HL-60 (cell line): Measurements from ENCODE around the gene TRPM1.

Source experiments
- GABPA ChIP-seq: IDR thresholded peaks from 2 replicates; pipeline ENCODE4 v1.6.1; 2012; ENCODE audit warnings: low read depth
- POLR2AphosphoS5 ChIP-seq: IDR thresholded peaks from 2 replicates; pipeline ENCODE4 v1.6.1; 2012; ENCODE audit warnings: low read depth
- SPI1 ChIP-seq: IDR thresholded peaks from 2 replicates; pipeline ENCODE4 v1.6.1; 2012; ENCODE audit warnings: low read depth, mild to moderate bottlenecking, borderline replicate concordance
- TF ChIP-seq, protein P1 (sequence below): IDR thresholded peaks from one replicate; pipeline ENCODE4 v1.5.1; 2011; ENCODE audit warnings: low read length, control low read depth, inconsistent platforms; ENCODE audit not compliant: insufficient read depth
- TF ChIP-seq, protein P2 (sequence below): IDR thresholded peaks from 2 replicates; pipeline ENCODE4 v1.6.1; 2012; ENCODE audit warnings: low read depth; ENCODE audit not compliant: insufficient replicate concordance

DNA sequence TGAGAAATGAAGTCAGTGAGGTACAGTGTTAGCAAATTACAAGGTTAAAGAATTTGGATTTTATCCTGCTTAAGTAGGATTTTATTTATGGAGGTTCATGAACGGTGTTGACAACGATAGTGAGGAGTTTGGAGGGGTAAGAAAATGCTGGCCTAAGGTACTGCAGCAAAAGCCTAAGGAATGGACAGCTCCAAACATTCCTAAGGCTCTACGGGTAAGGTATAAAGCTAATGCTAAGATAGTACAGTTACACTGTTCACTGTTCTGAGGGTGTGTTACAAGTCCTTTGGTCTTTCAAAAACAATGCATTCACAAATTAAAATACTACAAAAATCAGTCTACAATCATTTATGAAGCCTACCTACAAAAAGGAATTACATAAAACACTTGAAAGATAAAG is 117.4 kb downstream of the TRPM1 start:
- TF ChIP-seq, protein P1, sequence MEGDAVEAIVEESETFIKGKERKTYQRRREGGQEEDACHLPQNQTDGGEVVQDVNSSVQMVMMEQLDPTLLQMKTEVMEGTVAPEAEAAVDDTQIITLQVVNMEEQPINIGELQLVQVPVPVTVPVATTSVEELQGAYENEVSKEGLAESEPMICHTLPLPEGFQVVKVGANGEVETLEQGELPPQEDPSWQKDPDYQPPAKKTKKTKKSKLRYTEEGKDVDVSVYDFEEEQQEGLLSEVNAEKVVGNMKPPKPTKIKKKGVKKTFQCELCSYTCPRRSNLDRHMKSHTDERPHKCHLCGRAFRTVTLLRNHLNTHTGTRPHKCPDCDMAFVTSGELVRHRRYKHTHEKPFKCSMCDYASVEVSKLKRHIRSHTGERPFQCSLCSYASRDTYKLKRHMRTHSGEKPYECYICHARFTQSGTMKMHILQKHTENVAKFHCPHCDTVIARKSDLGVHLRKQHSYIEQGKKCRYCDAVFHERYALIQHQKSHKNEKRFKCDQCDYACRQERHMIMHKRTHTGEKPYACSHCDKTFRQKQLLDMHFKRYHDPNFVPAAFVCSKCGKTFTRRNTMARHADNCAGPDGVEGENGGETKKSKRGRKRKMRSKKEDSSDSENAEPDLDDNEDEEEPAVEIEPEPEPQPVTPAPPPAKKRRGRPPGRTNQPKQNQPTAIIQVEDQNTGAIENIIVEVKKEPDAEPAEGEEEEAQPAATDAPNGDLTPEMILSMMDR, result no peak
- TF ChIP-seq, protein P2, sequence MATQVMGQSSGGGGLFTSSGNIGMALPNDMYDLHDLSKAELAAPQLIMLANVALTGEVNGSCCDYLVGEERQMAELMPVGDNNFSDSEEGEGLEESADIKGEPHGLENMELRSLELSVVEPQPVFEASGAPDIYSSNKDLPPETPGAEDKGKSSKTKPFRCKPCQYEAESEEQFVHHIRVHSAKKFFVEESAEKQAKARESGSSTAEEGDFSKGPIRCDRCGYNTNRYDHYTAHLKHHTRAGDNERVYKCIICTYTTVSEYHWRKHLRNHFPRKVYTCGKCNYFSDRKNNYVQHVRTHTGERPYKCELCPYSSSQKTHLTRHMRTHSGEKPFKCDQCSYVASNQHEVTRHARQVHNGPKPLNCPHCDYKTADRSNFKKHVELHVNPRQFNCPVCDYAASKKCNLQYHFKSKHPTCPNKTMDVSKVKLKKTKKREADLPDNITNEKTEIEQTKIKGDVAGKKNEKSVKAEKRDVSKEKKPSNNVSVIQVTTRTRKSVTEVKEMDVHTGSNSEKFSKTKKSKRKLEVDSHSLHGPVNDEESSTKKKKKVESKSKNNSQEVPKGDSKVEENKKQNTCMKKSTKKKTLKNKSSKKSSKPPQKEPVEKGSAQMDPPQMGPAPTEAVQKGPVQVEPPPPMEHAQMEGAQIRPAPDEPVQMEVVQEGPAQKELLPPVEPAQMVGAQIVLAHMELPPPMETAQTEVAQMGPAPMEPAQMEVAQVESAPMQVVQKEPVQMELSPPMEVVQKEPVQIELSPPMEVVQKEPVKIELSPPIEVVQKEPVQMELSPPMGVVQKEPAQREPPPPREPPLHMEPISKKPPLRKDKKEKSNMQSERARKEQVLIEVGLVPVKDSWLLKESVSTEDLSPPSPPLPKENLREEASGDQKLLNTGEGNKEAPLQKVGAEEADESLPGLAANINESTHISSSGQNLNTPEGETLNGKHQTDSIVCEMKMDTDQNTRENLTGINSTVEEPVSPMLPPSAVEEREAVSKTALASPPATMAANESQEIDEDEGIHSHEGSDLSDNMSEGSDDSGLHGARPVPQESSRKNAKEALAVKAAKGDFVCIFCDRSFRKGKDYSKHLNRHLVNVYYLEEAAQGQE, result no peak
- TF ChIP-seq GABPA (no peak), SPI1 (no peak), POLR2AphosphoS5 (no peak)
